AG09309 (cell line): ENCODE data around the gene YWHAG.

Experiments used
- DNase-seq: peaks from one replicate; pipeline ENCODE4 v3.0.0-alpha.2; 2010; ENCODE audit warnings: low read depth
- H3K4me3 ChIP-seq: 2 replicates; pipeline ENCODE4 v1.5.1; 2011; ENCODE audit warnings: mild to moderate bottlenecking, low read depth, low read length, moderate library complexity; ENCODE audit not compliant: control insufficient read depth
- CTCF ChIP-seq: IDR thresholded peaks from 2 replicates; pipeline ENCODE4 v1.5.1; 2011; ENCODE audit warnings: mild to moderate bottlenecking, low read depth, low read length, inconsistent platforms; ENCODE audit not compliant: insufficient read depth, control insufficient read depth; ENCODE audit errors: missing control alignments

The YWHAG gene

GRCh38 chr7:76356115-76356514 is 2.7 kb downstream of the YWHAG start:
- DNase-seq: no peak
- TF ChIP-seq CTCF: no peak
- H3K4me3 ChIP-seq: no peak overlapping the region

GRCh38 chr7:76354981-76355730 is 3.6 kb downstream of the YWHAG start:
- no peak overlapping the region for H3K4me3 ChIP-seq
- TF ChIP-seq CTCF: no peak
- no peak for DNase-seq

GRCh38 chr7:76354516-76354915 is 4.3 kb downstream of the YWHAG start:
- no peak for DNase-seq
- H3K4me3 ChIP-seq: no peak overlapping the region
- no peak for TF ChIP-seq CTCF

- no peak for DNase-seq
- no peak overlapping the region for H3K4me3 ChIP-seq
- no peak for TF ChIP-seq CTCF
These were observed 5.0 kb downstream of the YWHAG start for GRCh38 chr7:76353744-76354143.

- TF ChIP-seq CTCF: no peak
- no peak overlapping the region for H3K4me3 ChIP-seq
- no peak for DNase-seq
These were observed 6.6 kb downstream of the YWHAG start for GRCh38 chr7:76352193-76352592.

GRCh38 chr7:76351372-76351771 is 7.4 kb downstream of the YWHAG start:
- no peak overlapping the region for H3K4me3 ChIP-seq
- no peak for TF ChIP-seq CTCF
- DNase-seq: no peak

- DNase-seq: no peak
- TF ChIP-seq CTCF: no peak
These were observed 9.4 kb downstream of the YWHAG start for GRCh38 chr7:76349313-76349885.

More at GRCh38 chr7:76349313-76349885, 9.4 kb downstream of the YWHAG start:
- H3K4me3 ChIP-seq: no peak overlapping the region
